Thymus (tissue), 14 donors: ENCODE measurements around the gene NUP214. TPM values are rescaled to one million over a fixed set of nuclear protein-coding genes. Genes with fewer than 3 reads are reported as not detected.
A peak's percentile ranks its signal among the peaks of the same experiment; 100 is the strongest.

Source experiments
- DNase-seq, 9 donors: peaks; one replicate each; pipeline ENCODE4 v3.0.0-alpha.2; 2013; ENCODE audit warnings: low spot score in 9 of 9, low read depth in 6 of 9, missing footprints in 1 of 9
- H3K27ac ChIP-seq, 2 donors: one replicate each; pipeline ENCODE4 v1.5.1; 2013; ENCODE audit warnings: control low read depth in 1 of 2, low read depth in 1 of 2, low read length in 1 of 2, mild to moderate bottlenecking in 1 of 2, moderate library complexity in 1 of 2
- H3K27me3 ChIP-seq, 2 donors: one replicate each; pipeline ENCODE4 v1.5.1; 2013; ENCODE audit warnings: low read length in 1 of 2; ENCODE audit not compliant: control insufficient read depth in 2 of 2, insufficient read depth in 1 of 2
- H3K36me3 ChIP-seq, 2 donors: one replicate each; pipeline ENCODE4 v1.5.1; 2013; ENCODE audit warnings: low read length in 1 of 2, mild to moderate bottlenecking in 1 of 2, moderate library complexity in 1 of 2; ENCODE audit not compliant: control insufficient read depth in 2 of 2, insufficient read depth in 2 of 2
- H3K4me1 ChIP-seq, 2 donors: one replicate each; pipeline ENCODE4 v1.5.1; 2013; ENCODE audit warnings: low read length in 2 of 2; ENCODE audit not compliant: control insufficient read depth in 2 of 2, insufficient read depth in 2 of 2
- H3K4me3 ChIP-seq, 2 donors: one replicate each; pipeline ENCODE4 v1.5.1; 2013; ENCODE audit warnings: low read length in 2 of 2, control low read depth in 1 of 2, mild to moderate bottlenecking in 1 of 2
- H3K9me3 ChIP-seq, 2 donors: one replicate each; pipeline ENCODE4 v1.5.1; 2013; ENCODE audit warnings: low read length in 1 of 2, mild to moderate bottlenecking in 1 of 2; ENCODE audit not compliant: control insufficient read depth in 2 of 2, insufficient read depth in 1 of 2
- WGBS: extraction: QIAGEN DNeasy Blood & Tissue Kit; methylation state at CpG from one replicate; pipeline ENCODE4 v1.1.7; 2013; 5-methylcytosine and 5-hydroxymethylcytosine counted together
- long read RNA-seq, 10 donors: transcript quantifications; one replicate each; lab custom pipeline, GENCODE V29; 2026
- polyA plus RNA-seq: library from polyadenylated mRNA; stranded (reverse); fragments of 200-250 nt; gene quantifications from one replicate; pipeline ENCODE4 v1.2.3, GENCODE V29; 2013
- total RNA-seq: library from RNA; stranded (reverse); fragments of 120-200 nt; gene quantifications from one replicate; pipeline ENCODE4 v1.2.4, GENCODE V29; 2013
- donor health status: healthy.

NUP214 gene
- total RNA-seq (31.3 TPM), polyA plus RNA-seq (35.0 TPM)
- long read RNA-seq, donor 1, result 0 reads
- long read RNA-seq, donor 2, result 0 reads
- long read RNA-seq, donor 3, partial matches to known transcripts, result 5 of 6 reads
- long read RNA-seq, donor 3, other reads (novel, unspliced or antisense), result 0 of 6 reads
- long read RNA-seq, donor 4, partial matches to known transcripts, result 13 of 13 reads
- long read RNA-seq, donor 4, other reads (novel, unspliced or antisense), result 0 of 13 reads
- long read RNA-seq, donor 5, partial matches to known transcripts, result 12 of 12 reads
- long read RNA-seq, donor 5, other reads (novel, unspliced or antisense), result 0 of 12 reads
- long read RNA-seq, donor 6, partial matches to known transcripts, result 6 of 6 reads
- long read RNA-seq, donor 6, other reads (novel, unspliced or antisense), result 0 of 6 reads
- long read RNA-seq, donor 7, partial matches to known transcripts, result 24 of 25 reads
- long read RNA-seq, donor 7, other reads (novel, unspliced or antisense), result 0 of 25 reads
- long read RNA-seq, donor 8, result 0 reads
- long read RNA-seq, donor 9, partial matches to known transcripts, result 7 of 7 reads
- long read RNA-seq, donor 9, other reads (novel, unspliced or antisense), result 0 of 7 reads
- long read RNA-seq, donor 10, partial matches to known transcripts, result 14 of 14 reads
- long read RNA-seq, donor 10, other reads (novel, unspliced or antisense), result 0 of 14 reads

GRCh38 chr9:131125288-131126058 is at the start of gene NUP214:
Gene NUP214, plus strand, starts transcription at chr9:131125586. Its CDS starts 119 bp downstream, at chr9:131125705.
- Histone ChIP-seq H3K27ac (peak within 1 kb of the TSS; percentile 70 to 89), H3K9me3 (no peaks in the 10 kb centered on the region), H3K4me3 (peak within 1 kb of the TSS; percentile 69 to 96), H3K4me1 (peaks cover 9 to 16% of the 10 kb centered on the region in 2 donors), H3K27me3 (no peaks in the 10 kb centered on the region), H3K36me3 (peaks cover 18 to 36% of the 10 kb centered on the region in 2 donors)
- peak; percentile 97 to 100 (median 99) for DNase-seq
- under 1% methylated on average over 61 of the region's 61 CpGs for WGBS

- 90% methylated on average over 15 of the region's 15 CpGs for WGBS
- Histone ChIP-seq H3K27me3 (no peaks in the 10 kb centered on the region), H3K4me3 (no peak overlapping the region), H3K9me3 (no peaks in the 10 kb centered on the region), H3K36me3 (no peaks in the 10 kb centered on the region), H3K4me1 (no peaks in the 10 kb centered on the region), H3K27ac (no peak overlapping the region)
- no peak for DNase-seq
Observed at GRCh38 chr9:131076347-131077195, 48.8 kb upstream of the NUP214 start.

- no peak for DNase-seq
- WGBS, result 96% methylated on average over 17 of the region's 17 CpGs
- H3K27ac ChIP-seq, result no peak overlapping the region
Observed at GRCh38 chr9:131078427-131079366, 46.7 kb upstream of the NUP214 start.

GRCh38 chr9:131080589-131080988 is 44.8 kb upstream of the NUP214 start:
- no peak overlapping the region for H3K4me3 ChIP-seq
- H3K4me1 ChIP-seq, result no peaks in the 10 kb centered on the region
- H3K27me3 ChIP-seq, result peaks cover 0 to 9% of the 10 kb centered on the region in 2 donors
- H3K27ac ChIP-seq, result no peak overlapping the region
- no peak for DNase-seq
- no peaks in the 10 kb centered on the region for H3K36me3 ChIP-seq
- no peaks in the 10 kb centered on the region for H3K9me3 ChIP-seq
- WGBS, result 94% methylated on average over 9 of the region's 9 CpGs

More at GRCh38 chr9:131078427-131079366, 46.7 kb upstream of the NUP214 start:
- Histone ChIP-seq H3K9me3 (no peaks in the 10 kb centered on the region), H3K36me3 (no peaks in the 10 kb centered on the region), H3K27me3 (peaks cover 0 to 4% of the 10 kb centered on the region in 2 donors), H3K4me3 (no peak overlapping the region), H3K4me1 (no peaks in the 10 kb centered on the region)

GRCh38 chr9:131081868-131082267 is 43.5 kb upstream of the NUP214 start:
- H3K36me3 ChIP-seq, result no peaks in the 10 kb centered on the region
- no peaks in the 10 kb centered on the region for H3K9me3 ChIP-seq
- WGBS, result 98% methylated on average over 9 of the region's 9 CpGs
- no peaks in the 10 kb centered on the region for H3K4me1 ChIP-seq
- H3K4me3 ChIP-seq, result no peak overlapping the region
- no peak for DNase-seq
- H3K27me3 ChIP-seq, result peaks cover 0 to 9% of the 10 kb centered on the region in 2 donors
- H3K27ac ChIP-seq, result no peak overlapping the region

- DNase-seq, result no peak
- Histone ChIP-seq H3K4me3 (no peak overlapping the region), H3K9me3 (no peaks in the 10 kb centered on the region), H3K27me3 (peaks cover 0 to 13% of the 10 kb centered on the region in 2 donors), H3K4me1 (no peaks in the 10 kb centered on the region), H3K27ac (no peak overlapping the region), H3K36me3 (no peaks in the 10 kb centered on the region)
- 66% methylated on average over 11 of the region's 11 CpGs for WGBS
Observed at GRCh38 chr9:131082774-131083512, 42.4 kb upstream of the NUP214 start.

- Histone ChIP-seq H3K9me3 (no peaks in the 10 kb centered on the region), H3K27me3 (peaks cover 0 to 13% of the 10 kb centered on the region in 2 donors), H3K4me3 (no peak overlapping the region), H3K27ac (no peak overlapping the region), H3K36me3 (no peaks in the 10 kb centered on the region), H3K4me1 (no peaks in the 10 kb centered on the region)
- DNase-seq, result no peak
- 91% methylated on average over 8 of the region's 8 CpGs for WGBS
Observed at GRCh38 chr9:131084661-131085369, 40.6 kb upstream of the NUP214 start.
